Vagina (tissue), 2 donors: ENCODE measurements around the gene MAN1C1.

Experiments
- POLR2A ChIP-seq, 2 donors: fragments of 450-650 bp; IDR thresholded peaks; one replicate each; pipeline ENCODE4 v1.6.1; 2017; ENCODE audit warnings: antibody characterized with exemption in 2 of 2, mild to moderate bottlenecking in 2 of 2, moderate library complexity in 2 of 2
- POLR2AphosphoS5 ChIP-seq, 2 donors: sonication (generic); formaldehyde crosslinking; IDR thresholded peaks; one replicate each; pipeline ENCODE4 v1.9.0; 2017; ENCODE audit warnings: antibody characterized with exemption in 2 of 2, mild to moderate bottlenecking in 2 of 2, low read depth in 1 of 2; ENCODE audit not compliant: insufficient read depth in 1 of 2
- TF ChIP-seq, protein P1 (sequence below), 3 experiments: fragments of 450-650 bp in 2 of 3; fragments of 200-600 bp in 1 of 3; sonication (generic) in 1 of 3; IDR thresholded peaks; one replicate each; pipeline ENCODE4 v1.5.1; 2017 to 2019; ENCODE audit warnings: antibody characterized with exemption in 3 of 3, mild to moderate bottlenecking in 2 of 3, moderate library complexity in 2 of 3

DNA sequence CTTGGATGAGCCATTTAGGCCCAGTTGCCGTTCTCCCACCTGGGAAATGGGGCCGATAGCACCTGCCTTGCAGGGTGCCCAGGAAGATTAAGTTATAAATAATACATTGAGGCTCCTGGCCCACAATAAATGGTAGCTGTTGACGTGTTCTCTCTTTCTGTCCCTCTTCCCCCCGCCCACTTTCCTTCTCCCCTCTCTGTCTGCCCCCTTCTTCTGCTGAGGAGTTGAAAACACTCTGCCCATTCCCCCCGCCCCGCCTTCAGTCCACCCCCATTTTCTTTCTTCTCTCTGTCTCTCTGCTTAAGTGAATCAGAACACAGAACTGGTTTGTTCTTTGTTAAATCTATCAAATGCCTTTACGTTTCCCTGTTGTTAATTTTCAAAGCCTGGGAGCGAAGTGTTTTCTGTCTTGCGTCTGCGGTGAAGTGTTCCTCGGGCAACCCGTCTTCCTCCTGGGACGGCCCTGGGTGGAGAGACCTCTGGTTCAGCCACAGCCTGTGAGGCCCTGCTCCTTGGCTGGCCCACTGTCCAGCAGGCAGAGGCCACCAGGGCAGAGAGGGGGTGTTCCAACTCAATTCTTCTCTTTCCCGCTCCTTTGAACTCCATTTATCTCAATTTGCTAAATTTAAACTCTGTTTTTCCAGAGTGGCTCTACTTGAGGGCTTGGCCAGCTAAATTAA lies 154.1 kb downstream of the MAN1C1 start:
- TF ChIP-seq, protein P1, sequence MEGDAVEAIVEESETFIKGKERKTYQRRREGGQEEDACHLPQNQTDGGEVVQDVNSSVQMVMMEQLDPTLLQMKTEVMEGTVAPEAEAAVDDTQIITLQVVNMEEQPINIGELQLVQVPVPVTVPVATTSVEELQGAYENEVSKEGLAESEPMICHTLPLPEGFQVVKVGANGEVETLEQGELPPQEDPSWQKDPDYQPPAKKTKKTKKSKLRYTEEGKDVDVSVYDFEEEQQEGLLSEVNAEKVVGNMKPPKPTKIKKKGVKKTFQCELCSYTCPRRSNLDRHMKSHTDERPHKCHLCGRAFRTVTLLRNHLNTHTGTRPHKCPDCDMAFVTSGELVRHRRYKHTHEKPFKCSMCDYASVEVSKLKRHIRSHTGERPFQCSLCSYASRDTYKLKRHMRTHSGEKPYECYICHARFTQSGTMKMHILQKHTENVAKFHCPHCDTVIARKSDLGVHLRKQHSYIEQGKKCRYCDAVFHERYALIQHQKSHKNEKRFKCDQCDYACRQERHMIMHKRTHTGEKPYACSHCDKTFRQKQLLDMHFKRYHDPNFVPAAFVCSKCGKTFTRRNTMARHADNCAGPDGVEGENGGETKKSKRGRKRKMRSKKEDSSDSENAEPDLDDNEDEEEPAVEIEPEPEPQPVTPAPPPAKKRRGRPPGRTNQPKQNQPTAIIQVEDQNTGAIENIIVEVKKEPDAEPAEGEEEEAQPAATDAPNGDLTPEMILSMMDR (IDR thresholded peaks at IDR 0.05) = no peak
- TF ChIP-seq POLR2A (IDR thresholded peaks at IDR 0.05) = no peak
- TF ChIP-seq POLR2AphosphoS5 (IDR thresholded peaks at IDR 0.05; ENCODE audit: insufficient read depth in 1 of 2, low read depth in 1 of 2) = no peak
